Mesothelial cell of epicardium (in vitro differentiated cells): Measurements from ENCODE around the gene RFX3. TPM values are rescaled to one million over a fixed set of nuclear protein-coding genes. Genes with fewer than 3 reads are reported as not detected.
A peak's percentile ranks its signal among the peaks of the same experiment; 100 is the strongest.

Experiments used
- DNase-seq, 2 experiments: peaks; one replicate each; pipeline ENCODE4 v3.0.0; 2021; ENCODE audit warnings: low spot score in 2 of 2; ENCODE audit not compliant: unreplicated experiment in 2 of 2
- H3K27ac Mint-ChIP-seq: 2 replicates; pipeline ENCODE4 v1.8.0; 2021; ENCODE audit warnings: mixed read lengths
- H3K27me3 Mint-ChIP-seq: 2 replicates; pipeline ENCODE4 v1.8.0; 2021; ENCODE audit warnings: low read depth, mixed read lengths
- H3K36me3 Mint-ChIP-seq: 2 replicates; pipeline ENCODE4 v1.8.0; 2021; ENCODE audit warnings: mixed read lengths
- H3K4me1 Mint-ChIP-seq: 2 replicates; pipeline ENCODE4 v1.8.0; 2021; ENCODE audit warnings: mixed read lengths
- H3K4me3 Mint-ChIP-seq: 2 replicates; pipeline ENCODE4 v1.8.0; 2021; ENCODE audit warnings: mild to moderate bottlenecking, moderate library complexity, mixed read lengths
- H3K9me3 Mint-ChIP-seq: 2 replicates; pipeline ENCODE4 v1.8.0; 2021; ENCODE audit warnings: mixed read lengths
- total RNA-seq: library from RNA; stranded (reverse); gene quantifications from 3 replicates; pipeline ENCODE4 v1.2.1, GENCODE V29; 2021
- TF ChIP-seq, protein P1 (sequence below): fragments of 200-600 bp; sonication (generic); IDR thresholded peaks from one replicate; pipeline ENCODE4 v1.5.0; 2021; ENCODE audit warnings: antibody characterized with exemption; ENCODE audit not compliant: unreplicated experiment

The RFX3 gene
- total RNA-seq, 1 donor from 2014 or later, result 42.5 TPM

DNA sequence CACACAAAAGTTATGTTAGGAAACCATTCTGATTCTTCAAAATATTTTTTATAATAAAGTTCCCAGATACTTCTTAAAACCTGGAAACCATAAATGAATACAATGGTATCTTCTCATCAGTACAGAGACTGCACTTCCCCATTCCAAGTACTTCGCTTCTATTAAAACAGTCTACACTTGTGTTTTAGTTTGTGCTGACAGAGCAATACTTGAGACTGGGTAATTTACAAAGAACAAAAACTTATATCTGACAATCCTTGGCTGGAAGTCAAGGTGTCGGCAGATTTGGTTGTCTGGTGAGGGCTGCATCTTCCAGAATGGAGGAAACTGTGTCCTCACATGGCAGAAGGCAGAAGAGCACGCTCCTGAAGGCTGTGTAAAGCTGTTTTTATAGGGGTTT, 70.1 kb downstream of the RFX3 start:
- Mint-ChIP-seq H3K4me1 (peaks cover 46% of the 10 kb centered on the region), H3K36me3 (peaks cover 4% of the 10 kb centered on the region), H3K9me3 (no peaks in the 10 kb centered on the region), H3K27me3 (no peaks in the 10 kb centered on the region), H3K4me3 (no peak overlapping the region), H3K27ac (no peak overlapping the region)
- no peak for DNase-seq
- TF ChIP-seq, protein P1, sequence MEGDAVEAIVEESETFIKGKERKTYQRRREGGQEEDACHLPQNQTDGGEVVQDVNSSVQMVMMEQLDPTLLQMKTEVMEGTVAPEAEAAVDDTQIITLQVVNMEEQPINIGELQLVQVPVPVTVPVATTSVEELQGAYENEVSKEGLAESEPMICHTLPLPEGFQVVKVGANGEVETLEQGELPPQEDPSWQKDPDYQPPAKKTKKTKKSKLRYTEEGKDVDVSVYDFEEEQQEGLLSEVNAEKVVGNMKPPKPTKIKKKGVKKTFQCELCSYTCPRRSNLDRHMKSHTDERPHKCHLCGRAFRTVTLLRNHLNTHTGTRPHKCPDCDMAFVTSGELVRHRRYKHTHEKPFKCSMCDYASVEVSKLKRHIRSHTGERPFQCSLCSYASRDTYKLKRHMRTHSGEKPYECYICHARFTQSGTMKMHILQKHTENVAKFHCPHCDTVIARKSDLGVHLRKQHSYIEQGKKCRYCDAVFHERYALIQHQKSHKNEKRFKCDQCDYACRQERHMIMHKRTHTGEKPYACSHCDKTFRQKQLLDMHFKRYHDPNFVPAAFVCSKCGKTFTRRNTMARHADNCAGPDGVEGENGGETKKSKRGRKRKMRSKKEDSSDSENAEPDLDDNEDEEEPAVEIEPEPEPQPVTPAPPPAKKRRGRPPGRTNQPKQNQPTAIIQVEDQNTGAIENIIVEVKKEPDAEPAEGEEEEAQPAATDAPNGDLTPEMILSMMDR, result no peak

- DNase-seq, result no peak
- Mint-ChIP-seq H3K27ac (peak overlapping the region; percentile 10), H3K27me3 (no peaks in the 10 kb centered on the region), H3K9me3 (no peaks in the 10 kb centered on the region), H3K36me3 (peaks cover 4% of the 10 kb centered on the region), H3K4me3 (no peak overlapping the region), H3K4me1 (peaks cover 46% of the 10 kb centered on the region)
- TF ChIP-seq, protein P1, result no peak
Observed at GRCh38 chr9:3455094-3455493, 70.7 kb downstream of the RFX3 start.

DNA sequence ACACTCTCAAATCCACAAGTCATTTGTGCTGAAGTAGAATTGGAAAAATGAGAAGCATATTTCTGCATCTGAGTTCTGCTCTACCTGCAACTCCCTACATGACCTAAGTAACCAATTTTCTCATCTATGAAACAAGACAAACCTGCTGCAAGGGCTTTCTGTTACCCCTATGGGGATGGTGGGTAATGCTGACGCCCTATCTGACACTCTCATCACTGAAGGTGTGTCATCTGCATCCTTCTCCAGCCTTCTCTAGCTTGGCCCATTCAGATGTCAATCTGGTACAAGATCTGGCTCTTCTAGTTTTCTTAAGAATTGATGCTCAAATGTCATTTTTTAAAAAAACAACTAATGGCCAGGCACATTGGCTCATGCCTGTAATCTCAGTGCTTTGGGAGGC, 73.8 kb downstream of the RFX3 start:
- Mint-ChIP-seq H3K27me3 (no peaks in the 10 kb centered on the region), H3K27ac (no peak overlapping the region), H3K36me3 (peaks cover 4% of the 10 kb centered on the region), H3K4me1 (peaks cover 44% of the 10 kb centered on the region), H3K9me3 (no peaks in the 10 kb centered on the region), H3K4me3 (no peak overlapping the region)
- TF ChIP-seq, protein P1, result no peak
- DNase-seq, result no peak

DNA sequence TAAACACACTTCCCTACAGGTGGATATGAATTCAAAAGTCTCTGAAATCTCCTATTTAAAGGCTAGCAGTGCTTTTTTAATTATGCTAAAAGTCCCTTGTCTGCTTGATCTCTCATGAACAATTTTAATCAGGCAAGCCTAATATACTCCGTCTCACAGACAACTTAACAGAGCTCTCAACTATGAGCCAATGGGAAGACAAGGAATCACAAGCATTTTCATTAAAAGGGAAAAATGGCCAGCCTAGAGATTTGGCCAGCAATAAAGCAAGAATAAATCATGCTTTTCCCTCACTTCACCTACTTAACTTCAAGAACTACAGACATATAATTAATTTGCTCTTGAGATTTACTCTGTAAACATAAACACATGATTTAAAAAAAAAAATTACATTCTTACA, 78.0 kb downstream of the RFX3 start:
- peak overlapping the region; percentile 38 for H3K4me3 Mint-ChIP-seq

GRCh38 chr9:3447143-3447542, 78.7 kb downstream of the RFX3 start:
- peak overlapping the region; percentile 93 for H3K27ac Mint-ChIP-seq
- H3K36me3 Mint-ChIP-seq, result peaks cover 19% of the 10 kb centered on the region
- TF ChIP-seq, protein P1, result no peak
- H3K27me3 Mint-ChIP-seq, result no peaks in the 10 kb centered on the region
- H3K9me3 Mint-ChIP-seq, result peaks cover 13% of the 10 kb centered on the region
- peak overlapping the region; percentile 38 for H3K4me3 Mint-ChIP-seq
- no peak for DNase-seq
- peaks cover 48% of the 10 kb centered on the region for H3K4me1 Mint-ChIP-seq

More for the DNA sequence above, 78.0 kb downstream of the RFX3 start:
- peaks cover 13% of the 10 kb centered on the region for H3K9me3 Mint-ChIP-seq
- H3K27ac Mint-ChIP-seq, result peak overlapping the region; percentile 93
- H3K36me3 Mint-ChIP-seq, result peaks cover 17% of the 10 kb centered on the region
- TF ChIP-seq, protein P1, result no peak
- no peak for DNase-seq
- peaks cover 51% of the 10 kb centered on the region for H3K4me1 Mint-ChIP-seq
- H3K27me3 Mint-ChIP-seq, result no peaks in the 10 kb centered on the region

GRCh38 chr9:3446313-3446712, 79.5 kb downstream of the RFX3 start:
- no peaks in the 10 kb centered on the region for H3K27me3 Mint-ChIP-seq
- H3K4me1 Mint-ChIP-seq, result peaks cover 48% of the 10 kb centered on the region
- peak overlapping the region; percentile 93 for H3K27ac Mint-ChIP-seq
- DNase-seq, result no peak
- H3K36me3 Mint-ChIP-seq, result peaks cover 18% of the 10 kb centered on the region
- peaks cover 13% of the 10 kb centered on the region for H3K9me3 Mint-ChIP-seq
- peak overlapping the region; percentile 38 for H3K4me3 Mint-ChIP-seq
- TF ChIP-seq, protein P1, result no peak
